NT2/D1 (cell line): ENCODE measurements around the gene COX7A2.

Experiments
- DNase-seq: peaks from one replicate; pipeline ENCODE4 v3.0.0-alpha.2; 2011; ENCODE audit warnings: low read depth, low spot score
- H3K27me3 ChIP-seq: 2 replicates; pipeline ENCODE4 v1.6.0; 2011; ENCODE audit warnings: mild to moderate bottlenecking; ENCODE audit not compliant: insufficient read length, insufficient read depth
- H3K36me3 ChIP-seq: 2 replicates; pipeline ENCODE4 v1.6.1; 2011; ENCODE audit warnings: mild to moderate bottlenecking, low read length, mixed read lengths; ENCODE audit not compliant: insufficient read depth, insufficient read length
- H3K4me1 ChIP-seq: 2 replicates; pipeline ENCODE4 v1.5.1; 2011; ENCODE audit not compliant: insufficient read depth, insufficient read length
- H3K4me3 ChIP-seq: 2 replicates; pipeline ENCODE4 v1.5.1; 2011; ENCODE audit warnings: low read depth; ENCODE audit not compliant: insufficient read length
- H3K9ac ChIP-seq: 2 replicates; pipeline ENCODE4 v1.6.0; 2011; ENCODE audit warnings: low read depth; ENCODE audit not compliant: insufficient read length
- H3K9me3 ChIP-seq: 2 replicates; pipeline ENCODE4 v1.5.1; 2011; ENCODE audit warnings: mild to moderate bottlenecking, low read length; ENCODE audit not compliant: insufficient read depth
- SUZ12 ChIP-seq: IDR thresholded peaks from 2 replicates; pipeline ENCODE4 v1.6.1; 2011; ENCODE audit not compliant: insufficient read length, insufficient read depth; ENCODE audit errors: extremely low read depth
- YY1 ChIP-seq: IDR thresholded peaks from 2 replicates; pipeline ENCODE4 v1.6.1; 2011; ENCODE audit not compliant: insufficient read length, insufficient read depth
- ZNF274 ChIP-seq: IDR thresholded peaks from 2 replicates; pipeline ENCODE4 v1.6.1; 2011; ENCODE audit warnings: mild to moderate bottlenecking, low read depth, low read length

COX7A2 gene

GRCh38 chr6:75230484-75231325, 12.9 kb downstream of the COX7A2 start:
- H3K4me3 ChIP-seq: no peak overlapping the region
- H3K9me3 ChIP-seq: no peaks in the 10 kb centered on the region
- no peak for TF ChIP-seq ZNF274
- TF ChIP-seq SUZ12: no peak
- no peak for TF ChIP-seq YY1
- DNase-seq: no peak
- H3K4me1 ChIP-seq: no peaks in the 10 kb centered on the region
- H3K36me3 ChIP-seq: no peaks in the 10 kb centered on the region
- no peak overlapping the region for H3K9ac ChIP-seq
- H3K27me3 ChIP-seq: no peaks in the 10 kb centered on the region

GRCh38 chr6:75224303-75224926, 19.2 kb downstream of the COX7A2 start:
- no peak for TF ChIP-seq ZNF274
- TF ChIP-seq SUZ12: no peak
- TF ChIP-seq YY1: no peak
- Histone ChIP-seq H3K9me3 (no peaks in the 10 kb centered on the region), H3K27me3 (no peaks in the 10 kb centered on the region), H3K4me1 (no peaks in the 10 kb centered on the region), H3K9ac (no peak overlapping the region), H3K4me3 (no peak overlapping the region), H3K36me3 (no peaks in the 10 kb centered on the region)
- DNase-seq: no peak

- Histone ChIP-seq H3K36me3 (no peaks in the 10 kb centered on the region), H3K9me3 (no peaks in the 10 kb centered on the region), H3K9ac (no peak overlapping the region), H3K27me3 (no peaks in the 10 kb centered on the region), H3K4me3 (no peak overlapping the region), H3K4me1 (no peaks in the 10 kb centered on the region)
- no peak for DNase-seq
- TF ChIP-seq ZNF274 (no peak), SUZ12 (no peak), YY1 (no peak)
These were observed 20.2 kb downstream of the COX7A2 start for GRCh38 chr6:75223428-75223827.

GRCh38 chr6:75222261-75222660, 21.3 kb downstream of the COX7A2 start:
- H3K9ac ChIP-seq: no peak overlapping the region
- no peak overlapping the region for H3K4me3 ChIP-seq
- no peaks in the 10 kb centered on the region for H3K36me3 ChIP-seq
- H3K4me1 ChIP-seq: no peaks in the 10 kb centered on the region
- H3K9me3 ChIP-seq: no peaks in the 10 kb centered on the region
- DNase-seq: no peak
- no peaks in the 10 kb centered on the region for H3K27me3 ChIP-seq
- TF ChIP-seq SUZ12 (no peak), ZNF274 (no peak), YY1 (no peak)

GRCh38 chr6:75221116-75221515, 22.5 kb downstream of the COX7A2 start:
- no peaks in the 10 kb centered on the region for H3K9me3 ChIP-seq
- H3K27me3 ChIP-seq: no peaks in the 10 kb centered on the region
- no peak for DNase-seq
- no peak overlapping the region for H3K4me3 ChIP-seq
- no peak for TF ChIP-seq ZNF274
- TF ChIP-seq YY1: no peak
- no peak for TF ChIP-seq SUZ12
- H3K4me1 ChIP-seq: no peaks in the 10 kb centered on the region
- H3K9ac ChIP-seq: no peak overlapping the region
- no peaks in the 10 kb centered on the region for H3K36me3 ChIP-seq

GRCh38 chr6:75220357-75220756, 23.2 kb downstream of the COX7A2 start:
- no peaks in the 10 kb centered on the region for H3K36me3 ChIP-seq
- TF ChIP-seq YY1: no peak
- TF ChIP-seq SUZ12: no peak
- no peak for TF ChIP-seq ZNF274
- H3K4me1 ChIP-seq: no peaks in the 10 kb centered on the region

GRCh38 chr6:75219263-75219662, 24.3 kb downstream of the COX7A2 start:
- Histone ChIP-seq H3K9me3 (no peaks in the 10 kb centered on the region), H3K27me3 (no peaks in the 10 kb centered on the region), H3K9ac (no peak overlapping the region), H3K4me3 (no peak overlapping the region), H3K4me1 (no peaks in the 10 kb centered on the region), H3K36me3 (no peaks in the 10 kb centered on the region)
- no peak for DNase-seq
- TF ChIP-seq YY1 (no peak), ZNF274 (no peak), SUZ12 (no peak)

More at GRCh38 chr6:75220357-75220756, 23.2 kb downstream of the COX7A2 start:
- Histone ChIP-seq H3K4me3 (no peak overlapping the region), H3K9me3 (no peaks in the 10 kb centered on the region), H3K27me3 (no peaks in the 10 kb centered on the region), H3K9ac (no peak overlapping the region)
- DNase-seq: no peak
